Measurements from ENCODE around the gene HCN2. TPM values are rescaled to one million over a fixed set of nuclear protein-coding genes. Genes with fewer than 3 reads are reported as not detected.
A peak's percentile ranks its signal among the peaks of the same experiment; 100 is the strongest.

The HCN2 gene
- total and polyA plus RNA-seq, 2 of the 13 experiments (the other 11 are each of a cell fraction or from before 2014, with no cell fraction given): 0.01 TPM; not detected in 1

DNA sequence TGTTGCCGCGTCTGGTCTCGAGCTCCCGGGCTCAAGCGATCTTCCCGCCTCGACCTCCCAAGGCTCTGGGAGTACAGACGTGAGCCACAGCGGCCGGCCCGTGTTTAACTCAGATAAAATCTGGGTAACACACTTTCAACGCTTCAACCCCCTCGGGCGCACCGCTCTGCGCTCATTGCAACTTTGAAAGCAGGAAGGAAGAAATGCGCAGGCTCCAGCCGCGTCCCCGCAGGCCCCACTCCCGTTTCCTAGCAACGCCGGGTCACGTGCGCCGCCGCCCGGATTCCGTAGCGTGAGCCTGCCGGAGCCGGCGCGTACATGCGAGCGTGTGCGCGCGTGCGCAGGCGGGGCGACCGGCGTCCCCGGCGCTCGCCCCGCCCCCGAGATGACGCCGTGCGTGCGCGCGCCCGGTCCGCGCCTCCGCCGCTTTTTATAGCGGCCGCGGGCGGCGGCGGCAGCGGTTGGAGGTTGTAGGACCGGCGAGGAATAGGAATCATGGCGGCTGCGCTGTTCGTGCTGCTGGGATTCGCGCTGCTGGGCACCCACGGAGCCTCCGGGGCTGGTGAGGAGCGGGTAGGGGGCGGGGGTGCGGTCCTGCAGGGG is 17.4 kb upstream of the HCN2 start, which contains the start of gene BSG (continued):
- peak; percentile 83; the same call in 1 of the 2 replicates for TF ChIP-seq MTERF4 (CRISPR knock-in tag; IDR thresholded peaks at IDR 0.05)
- 0 out of 4 replicates have a peak, but pooled peaks of 1 of the 2 experiments have one; percentile 23 for TF ChIP-seq EP300 (IDR thresholded peaks at IDR 0.05; ENCODE audit: low read depth in 2 of 2, low read length in 2 of 2)
- TF ChIP-seq EP300 (CRISPR knock-in tag; IDR thresholded peaks at IDR 0.05; ENCODE audit: borderline replicate concordance): no peak
- TF ChIP-seq HMG20B (CRISPR knock-in tag; conservative IDR thresholded peaks at IDR 0.05): no peak
- TF ChIP-seq, protein P1, sequence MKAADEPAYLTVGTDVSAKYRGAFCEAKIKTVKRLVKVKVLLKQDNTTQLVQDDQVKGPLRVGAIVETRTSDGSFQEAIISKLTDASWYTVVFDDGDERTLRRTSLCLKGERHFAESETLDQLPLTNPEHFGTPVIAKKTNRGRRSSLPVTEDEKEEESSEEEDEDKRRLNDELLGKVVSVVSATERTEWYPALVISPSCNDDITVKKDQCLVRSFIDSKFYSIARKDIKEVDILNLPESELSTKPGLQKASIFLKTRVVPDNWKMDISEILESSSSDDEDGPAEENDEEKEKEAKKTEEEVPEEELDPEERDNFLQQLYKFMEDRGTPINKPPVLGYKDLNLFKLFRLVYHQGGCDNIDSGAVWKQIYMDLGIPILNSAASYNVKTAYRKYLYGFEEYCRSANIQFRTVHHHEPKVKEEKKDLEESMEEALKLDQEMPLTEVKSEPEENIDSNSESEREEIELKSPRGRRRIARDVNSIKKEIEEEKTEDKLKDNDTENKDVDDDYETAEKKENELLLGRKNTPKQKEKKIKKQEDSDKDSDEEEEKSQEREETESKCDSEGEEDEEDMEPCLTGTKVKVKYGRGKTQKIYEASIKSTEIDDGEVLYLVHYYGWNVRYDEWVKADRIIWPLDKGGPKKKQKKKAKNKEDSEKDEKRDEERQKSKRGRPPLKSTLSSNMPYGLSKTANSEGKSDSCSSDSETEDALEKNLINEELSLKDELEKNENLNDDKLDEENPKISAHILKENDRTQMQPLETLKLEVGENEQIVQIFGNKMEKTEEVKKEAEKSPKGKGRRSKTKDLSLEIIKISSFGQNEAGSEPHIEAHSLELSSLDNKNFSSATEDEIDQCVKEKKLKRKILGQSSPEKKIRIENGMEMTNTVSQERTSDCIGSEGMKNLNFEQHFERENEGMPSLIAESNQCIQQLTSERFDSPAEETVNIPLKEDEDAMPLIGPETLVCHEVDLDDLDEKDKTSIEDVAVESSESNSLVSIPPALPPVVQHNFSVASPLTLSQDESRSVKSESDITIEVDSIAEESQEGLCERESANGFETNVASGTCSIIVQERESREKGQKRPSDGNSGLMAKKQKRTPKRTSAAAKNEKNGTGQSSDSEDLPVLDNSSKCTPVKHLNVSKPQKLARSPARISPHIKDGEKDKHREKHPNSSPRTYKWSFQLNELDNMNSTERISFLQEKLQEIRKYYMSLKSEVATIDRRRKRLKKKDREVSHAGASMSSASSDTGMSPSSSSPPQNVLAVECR (CRISPR knock-in tag; IDR thresholded peaks at IDR 0.05; ENCODE audit: borderline replicate concordance): peak; percentile 76
- TF ChIP-seq ZNF225 (CRISPR knock-in tag; IDR thresholded peaks at IDR 0.05): no peak
- TF ChIP-seq PHF8 (CRISPR knock-in tag; IDR thresholded peaks at IDR 0.05): peak; percentile 73
- TF ChIP-seq, protein P2, sequence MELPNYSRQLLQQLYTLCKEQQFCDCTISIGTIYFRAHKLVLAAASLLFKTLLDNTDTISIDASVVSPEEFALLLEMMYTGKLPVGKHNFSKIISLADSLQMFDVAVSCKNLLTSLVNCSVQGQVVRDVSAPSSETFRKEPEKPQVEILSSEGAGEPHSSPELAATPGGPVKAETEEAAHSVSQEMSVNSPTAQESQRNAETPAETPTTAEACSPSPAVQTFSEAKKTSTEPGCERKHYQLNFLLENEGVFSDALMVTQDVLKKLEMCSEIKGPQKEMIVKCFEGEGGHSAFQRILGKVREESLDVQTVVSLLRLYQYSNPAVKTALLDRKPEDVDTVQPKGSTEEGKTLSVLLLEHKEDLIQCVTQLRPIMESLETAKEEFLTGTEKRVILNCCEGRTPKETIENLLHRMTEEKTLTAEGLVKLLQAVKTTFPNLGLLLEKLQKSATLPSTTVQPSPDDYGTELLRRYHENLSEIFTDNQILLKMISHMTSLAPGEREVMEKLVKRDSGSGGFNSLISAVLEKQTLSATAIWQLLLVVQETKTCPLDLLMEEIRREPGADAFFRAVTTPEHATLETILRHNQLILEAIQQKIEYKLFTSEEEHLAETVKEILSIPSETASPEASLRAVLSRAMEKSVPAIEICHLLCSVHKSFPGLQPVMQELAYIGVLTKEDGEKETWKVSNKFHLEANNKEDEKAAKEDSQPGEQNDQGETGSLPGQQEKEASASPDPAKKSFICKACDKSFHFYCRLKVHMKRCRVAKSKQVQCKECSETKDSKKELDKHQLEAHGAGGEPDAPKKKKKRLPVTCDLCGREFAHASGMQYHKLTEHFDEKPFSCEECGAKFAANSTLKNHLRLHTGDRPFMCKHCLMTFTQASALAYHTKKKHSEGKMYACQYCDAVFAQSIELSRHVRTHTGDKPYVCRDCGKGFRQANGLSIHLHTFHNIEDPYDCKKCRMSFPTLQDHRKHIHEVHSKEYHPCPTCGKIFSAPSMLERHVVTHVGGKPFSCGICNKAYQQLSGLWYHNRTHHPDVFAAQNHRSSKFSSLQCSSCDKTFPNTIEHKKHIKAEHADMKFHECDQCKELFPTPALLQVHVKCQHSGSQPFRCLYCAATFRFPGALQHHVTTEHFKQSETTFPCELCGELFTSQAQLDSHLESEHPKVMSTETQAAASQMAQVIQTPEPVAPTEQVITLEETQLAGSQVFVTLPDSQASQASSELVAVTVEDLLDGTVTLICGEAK (IDR thresholded peaks at IDR 0.05): no peak
- TF ChIP-seq, protein P2 (CRISPR knock-in tag; IDR thresholded peaks at IDR 0.05): peak; percentile 20; the same call in 1 of the 2 replicates
- peak; percentile 95 for TF ChIP-seq POLR2AphosphoS5 (IDR thresholded peaks at IDR 0.05; ENCODE audit: low read depth, low read length)
- TF ChIP-seq ZNF878 (CRISPR knock-in tag; IDR thresholded peaks at IDR 0.05): peak; percentile 8; the same call in 1 of the 2 replicates
- TF ChIP-seq MTA1 (CRISPR knock-in tag; IDR thresholded peaks at IDR 0.05; ENCODE audit: borderline replicate concordance): 0 out of 2 replicates have a peak, but pooled peaks have one; percentile 15
- TF ChIP-seq NFE2L2 (IDR thresholded peaks at IDR 0.05; ENCODE audit: low read length): no peak
- TF ChIP-seq RBFOX2 (IDR thresholded peaks at IDR 0.05; ENCODE audit: low read depth, low read length): peak; percentile 97
- TF ChIP-seq ZBTB7B (CRISPR knock-in tag; IDR thresholded peaks at IDR 0.05): 0 out of 2 replicates have a peak, but pooled peaks have one; percentile 15

Data from HepG2 (cell line).